ENCODE results near the gene HACD3.

HACD3 gene

GRCh38 chr15:65558336-65558735 lies 28.1 kb downstream of the HACD3 start:
- H3K4me3 ChIP-seq (ENCODE audit: low read depth, low read length), result no peak overlapping the region
- in situ Hi-C loops (cut with HindIII; ENCODE audit: low sequenced_read_pairs), result no loop called here
- DNase-seq (ENCODE audit: low read depth), result no peak
- TF ChIP-seq CTCF (IDR thresholded peaks at IDR 0.05; ENCODE audit: low read depth, low read length, missing control alignments), result no peak

GRCh38 chr15:65558997-65559760 lies 28.9 kb downstream of the HACD3 start:
- in situ Hi-C loops (cut with HindIII; ENCODE audit: low sequenced_read_pairs), result no loop called here
- H3K4me3 ChIP-seq (ENCODE audit: low read depth, low read length), result no peak overlapping the region
- TF ChIP-seq CTCF (IDR thresholded peaks at IDR 0.05; ENCODE audit: low read depth, low read length, missing control alignments), result no peak
- DNase-seq (ENCODE audit: low read depth), result no peak

GRCh38 chr15:65559941-65560340 lies 29.7 kb downstream of the HACD3 start:
- no peak for DNase-seq (ENCODE audit: low read depth)
- no peak overlapping the region for H3K4me3 ChIP-seq (ENCODE audit: low read depth, low read length)
- TF ChIP-seq CTCF (IDR thresholded peaks at IDR 0.05; ENCODE audit: low read depth, low read length, missing control alignments), result no peak
- in situ Hi-C loops (cut with HindIII; ENCODE audit: low sequenced_read_pairs), result no loop called here

- no peak for DNase-seq (ENCODE audit: low read depth)
- no peak for TF ChIP-seq CTCF (IDR thresholded peaks at IDR 0.05; ENCODE audit: low read depth, low read length, missing control alignments)
- no peak overlapping the region for H3K4me3 ChIP-seq (ENCODE audit: low read depth, low read length)
- in situ Hi-C loops (cut with HindIII; ENCODE audit: low sequenced_read_pairs), result no loop called here
Measured at GRCh38 chr15:65561934-65562333, 31.7 kb downstream of the HACD3 start.

- TF ChIP-seq CTCF (IDR thresholded peaks at IDR 0.05; ENCODE audit: low read depth, low read length, missing control alignments), result no peak
- in situ Hi-C loops (cut with HindIII; ENCODE audit: low sequenced_read_pairs), result no loop called here
- DNase-seq (ENCODE audit: low read depth), result no peak
- H3K4me3 ChIP-seq (ENCODE audit: low read depth, low read length), result no peak overlapping the region
Measured at GRCh38 chr15:65569728-65570127, 39.5 kb downstream of the HACD3 start.

- TF ChIP-seq CTCF (IDR thresholded peaks at IDR 0.05; ENCODE audit: low read depth, low read length, missing control alignments), result no peak
Measured at GRCh38 chr15:65571971-65572370, 41.7 kb downstream of the HACD3 start.

More at GRCh38 chr15:65571971-65572370, 41.7 kb downstream of the HACD3 start:
- in situ Hi-C loops (cut with HindIII; ENCODE audit: low sequenced_read_pairs), result no loop called here
- H3K4me3 ChIP-seq (ENCODE audit: low read depth, low read length), result no peak overlapping the region
- DNase-seq (ENCODE audit: low read depth), result no peak

All from astrocyte of the cerebellum (primary cell).